Keratinocyte (primary cell): Measurements from ENCODE around the gene KCNN3.

Source experiments
- CTCF ChIP-seq, 3 experiments: IDR thresholded peaks in 1 of 3; conservative IDR thresholded peaks in 1 of 3; optimal IDR thresholded peaks in 1 of 3; 2 replicates in 2 of 3; 3 replicates in 1 of 3; pipeline versions ENCODE3 to v1.5.1; 2011; ENCODE audit warnings: low read length in 3 of 3, mild to moderate bottlenecking in 3 of 3, moderate library complexity in 2 of 3, control low read depth in 1 of 3, inconsistent platforms in 1 of 3; ENCODE audit not compliant: insufficient read depth in 2 of 3; ENCODE audit errors: extremely low read depth in 1 of 3
- EZH2 ChIP-seq: IDR thresholded peaks from one replicate; pipeline ENCODE4 v1.6.1; 2012; ENCODE audit warnings: inconsistent platforms, mild to moderate bottlenecking, low read length, moderate library complexity

GRCh38 chr1:154792899-154793298 lies 77.2 kb downstream of the KCNN3 start:
- no peak for TF ChIP-seq CTCF (optimal IDR thresholded peaks at IDR 0.05 in 1 of 3, IDR thresholded peaks at IDR 0.05 in 1 of 3, conservative IDR thresholded peaks at IDR 0.05 in 1 of 3; ENCODE audit: extremely low read depth in 1 of 3, insufficient read depth in 2 of 3, low read length in 3 of 3)
- TF ChIP-seq EZH2 = no peak
